ENCODE data around the gene PCDHB6. TPM values are rescaled to one million over a fixed set of nuclear protein-coding genes. Genes with fewer than 3 reads are reported as not detected.
"Not testable (repeated sequence)": the region's sequence is repeated elsewhere in the genome, so short reads cannot be mapped to it uniquely, and the experiment has no call there.

Gene PCDHB6
- total RNA-seq, 1 donor from 2014 or later: 0.50 TPM

DNA sequence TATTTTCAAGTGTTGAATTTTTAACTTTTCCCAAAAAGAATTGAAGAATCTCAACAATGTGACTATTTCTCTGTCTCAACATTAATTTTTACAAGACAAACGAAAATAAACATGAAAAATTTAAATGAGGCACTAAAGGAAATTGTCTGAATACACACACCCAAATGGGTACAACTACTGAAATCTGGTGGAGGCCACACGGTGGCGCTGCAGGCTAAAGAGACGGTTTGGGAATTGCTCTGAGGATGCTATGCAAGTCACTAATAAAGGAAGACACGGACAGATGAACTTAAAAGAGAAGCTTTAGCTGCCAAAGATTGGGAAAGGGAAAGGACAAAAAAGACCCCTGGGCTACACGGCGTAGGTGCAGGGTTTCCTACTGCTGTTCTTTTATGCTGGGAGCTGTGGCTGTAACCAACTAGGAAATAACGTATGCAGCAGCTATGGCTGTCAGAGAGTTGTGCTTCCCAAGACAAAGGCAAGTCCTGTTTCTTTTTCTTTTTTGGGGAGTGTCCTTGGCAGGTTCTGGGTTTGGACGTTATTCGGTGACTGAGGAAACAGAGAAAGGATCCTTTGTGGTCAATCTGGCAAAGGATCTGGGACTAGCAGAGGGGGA lies 42.4 kb downstream of the PCDHB6 start, which contains the start of gene PCDHB10:
Gene PCDHB10, plus strand, starts transcription at position 244 of the 616 bp plus-strand sequence. Its CDS starts 200 bp downstream, at position 444.
- Mint-ChIP-seq H3K36me3 (ENCODE audit: low read depth, unreplicated experiment) (peaks cover 12% of the 10 kb centered on the region), H3K27ac (ENCODE audit: unreplicated experiment) (no peak within 1 kb of the TSS), H3K27me3 (ENCODE audit: low read depth, unreplicated experiment) (no peaks in the 10 kb centered on the region), H3K4me3 (ENCODE audit: unreplicated experiment) (peak within 1 kb of the TSS; percentile 79), H3K9me3 (ENCODE audit: unreplicated experiment) (peaks cover 29% of the 10 kb centered on the region), H3K4me1 (ENCODE audit: low read depth, unreplicated experiment) (no peaks in the 10 kb centered on the region)
- Histone ChIP-seq H3K27me3 (ENCODE audit: insufficient read depth, low read length) (no peaks in the 10 kb centered on the region), H3K9ac (ENCODE audit: low read length) (no peak within 1 kb of the TSS), H3K4me1 (ENCODE audit: insufficient read depth, low read length) (no peaks in the 10 kb centered on the region), H4K20me1 (ENCODE audit: insufficient read depth, low read length) (no peaks in the 10 kb centered on the region), H2AFZ (ENCODE audit: low read depth, low read length) (no peak within 1 kb of the TSS), H3K4me3 (ENCODE audit: insufficient read depth, low read depth, low read length) (no peak within 1 kb of the TSS), H3K9me3 (ENCODE audit: insufficient read depth, low read depth, low read length) (peaks cover 3% of the 10 kb centered on the region), H3K36me3 (ENCODE audit: insufficient read depth, low read length) (no peaks in the 10 kb centered on the region), H3K79me2 (ENCODE audit: insufficient read depth, low read length) (no peaks in the 10 kb centered on the region), H3K4me2 (ENCODE audit: low read length) (no peak within 1 kb of the TSS), H3K27ac (ENCODE audit: low read depth, low read length) (no peak within 1 kb of the TSS)
- no peak for DNase-seq (ENCODE audit: low read depth)
- no peak for FAIRE-seq
- TF ChIP-seq EZH2 (IDR thresholded peaks at IDR 0.05; ENCODE audit: insufficient read depth, low read length): no peak
- TF ChIP-seq, protein P1, sequence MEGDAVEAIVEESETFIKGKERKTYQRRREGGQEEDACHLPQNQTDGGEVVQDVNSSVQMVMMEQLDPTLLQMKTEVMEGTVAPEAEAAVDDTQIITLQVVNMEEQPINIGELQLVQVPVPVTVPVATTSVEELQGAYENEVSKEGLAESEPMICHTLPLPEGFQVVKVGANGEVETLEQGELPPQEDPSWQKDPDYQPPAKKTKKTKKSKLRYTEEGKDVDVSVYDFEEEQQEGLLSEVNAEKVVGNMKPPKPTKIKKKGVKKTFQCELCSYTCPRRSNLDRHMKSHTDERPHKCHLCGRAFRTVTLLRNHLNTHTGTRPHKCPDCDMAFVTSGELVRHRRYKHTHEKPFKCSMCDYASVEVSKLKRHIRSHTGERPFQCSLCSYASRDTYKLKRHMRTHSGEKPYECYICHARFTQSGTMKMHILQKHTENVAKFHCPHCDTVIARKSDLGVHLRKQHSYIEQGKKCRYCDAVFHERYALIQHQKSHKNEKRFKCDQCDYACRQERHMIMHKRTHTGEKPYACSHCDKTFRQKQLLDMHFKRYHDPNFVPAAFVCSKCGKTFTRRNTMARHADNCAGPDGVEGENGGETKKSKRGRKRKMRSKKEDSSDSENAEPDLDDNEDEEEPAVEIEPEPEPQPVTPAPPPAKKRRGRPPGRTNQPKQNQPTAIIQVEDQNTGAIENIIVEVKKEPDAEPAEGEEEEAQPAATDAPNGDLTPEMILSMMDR (IDR thresholded peaks at IDR 0.05; ENCODE audit: insufficient read depth, low read depth, low read length): peak; percentile 19

DNA sequence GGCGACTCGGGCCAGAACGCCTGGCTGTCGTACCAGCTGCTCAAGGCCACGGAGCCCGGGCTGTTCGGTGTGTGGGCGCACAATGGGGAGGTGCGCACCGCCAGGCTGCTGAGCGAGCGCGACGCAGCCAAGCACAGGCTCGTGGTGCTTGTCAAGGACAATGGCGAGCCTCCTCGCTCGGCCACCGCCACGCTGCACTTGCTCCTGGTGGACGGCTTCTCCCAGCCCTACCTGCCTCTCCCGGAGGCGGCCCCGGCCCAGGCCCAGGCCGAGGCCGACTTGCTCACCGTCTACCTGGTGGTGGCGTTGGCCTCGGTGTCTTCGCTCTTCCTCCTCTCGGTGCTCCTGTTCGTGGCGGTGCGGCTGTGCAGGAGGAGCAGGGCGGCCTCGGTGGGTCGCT lies 44.5 kb downstream of the PCDHB6 start:
- H3K4me3 Mint-ChIP-seq (ENCODE audit: unreplicated experiment); H3K4me2 ChIP-seq (ENCODE audit: low read length); FAIRE-seq; H3K27ac ChIP-seq (ENCODE audit: low read depth, low read length); H3K36me3 Mint-ChIP-seq (ENCODE audit: low read depth, unreplicated experiment); H3K4me3 ChIP-seq (ENCODE audit: insufficient read depth, low read depth, low read length); H3K4me1 ChIP-seq (ENCODE audit: insufficient read depth, low read length); H3K9me3 ChIP-seq (ENCODE audit: insufficient read depth, low read depth, low read length); H3K9ac ChIP-seq (ENCODE audit: low read length); DNase-seq (ENCODE audit: low read depth); H3K27me3 ChIP-seq (ENCODE audit: insufficient read depth, low read length); H3K27ac Mint-ChIP-seq (ENCODE audit: unreplicated experiment); H3K27me3 Mint-ChIP-seq (ENCODE audit: low read depth, unreplicated experiment); H3K4me1 Mint-ChIP-seq (ENCODE audit: low read depth, unreplicated experiment); H4K20me1 ChIP-seq (ENCODE audit: insufficient read depth, low read length); H2AFZ ChIP-seq (ENCODE audit: low read depth, low read length); H3K36me3 ChIP-seq (ENCODE audit: insufficient read depth, low read length); H3K79me2 ChIP-seq (ENCODE audit: insufficient read depth, low read length): not testable (repeated sequence)
- peaks cover 28% of the 10 kb centered on the region for H3K9me3 Mint-ChIP-seq (ENCODE audit: unreplicated experiment)

DNA sequence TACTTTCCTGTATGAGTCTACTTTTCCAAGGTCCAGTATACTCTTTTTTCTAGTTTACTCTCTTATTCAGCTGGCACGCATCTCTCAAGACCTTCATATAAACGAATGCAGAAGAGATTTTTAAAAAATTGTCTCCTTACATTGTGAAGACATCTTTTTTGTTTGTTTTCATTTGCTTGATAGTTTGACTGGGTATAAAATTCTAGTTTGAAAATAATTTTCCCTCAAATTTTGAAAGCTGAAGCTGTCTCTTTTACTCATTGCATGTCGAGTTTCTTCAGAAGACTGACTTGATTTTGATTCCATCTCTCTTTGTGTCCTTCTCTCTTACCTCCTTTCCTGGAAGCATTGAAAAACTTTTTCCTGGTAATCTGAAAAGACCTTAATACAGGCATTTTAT lies 46.5 kb downstream of the PCDHB6 start:
- Histone ChIP-seq H3K36me3 (ENCODE audit: insufficient read depth, low read length) (no peaks in the 10 kb centered on the region), H3K9ac (ENCODE audit: low read length) (no peak overlapping the region), H3K27ac (ENCODE audit: low read depth, low read length) (no peak overlapping the region), H3K4me1 (ENCODE audit: insufficient read depth, low read length) (no peaks in the 10 kb centered on the region), H3K79me2 (ENCODE audit: insufficient read depth, low read length) (no peaks in the 10 kb centered on the region), H3K9me3 (ENCODE audit: insufficient read depth, low read depth, low read length) (peaks cover 9% of the 10 kb centered on the region), H3K4me3 (ENCODE audit: insufficient read depth, low read depth, low read length) (no peak overlapping the region), H2AFZ (ENCODE audit: low read depth, low read length) (no peak overlapping the region), H4K20me1 (ENCODE audit: insufficient read depth, low read length) (no peaks in the 10 kb centered on the region), H3K27me3 (ENCODE audit: insufficient read depth, low read length) (no peaks in the 10 kb centered on the region), H3K4me2 (ENCODE audit: low read length) (no peak overlapping the region)
- Mint-ChIP-seq H3K4me3 (ENCODE audit: unreplicated experiment) (no peak overlapping the region), H3K4me1 (ENCODE audit: low read depth, unreplicated experiment) (no peaks in the 10 kb centered on the region), H3K9me3 (ENCODE audit: unreplicated experiment) (peaks cover 35% of the 10 kb centered on the region), H3K27ac (ENCODE audit: unreplicated experiment) (no peak overlapping the region), H3K27me3 (ENCODE audit: low read depth, unreplicated experiment) (no peaks in the 10 kb centered on the region), H3K36me3 (ENCODE audit: low read depth, unreplicated experiment) (peaks cover 13% of the 10 kb centered on the region)
- no peak for TF ChIP-seq EZH2 (IDR thresholded peaks at IDR 0.05; ENCODE audit: insufficient read depth, low read length)
- TF ChIP-seq, protein P1 (IDR thresholded peaks at IDR 0.05; ENCODE audit: insufficient read depth, low read depth, low read length): no peak
- DNase-seq (ENCODE audit: low read depth) (no peak), FAIRE-seq (no peak)
